HepG2 (cell line): ENCODE results near the gene TP53BP2. TPM values are rescaled to one million over a fixed set of nuclear protein-coding genes. Genes with fewer than 3 reads are reported as not detected.

Experiments used
- FOSL2 ChIP-seq: sonication (generic); formaldehyde crosslinking; IDR thresholded peaks from 2 replicates; pipeline ENCODE4 v1.4.0; 2020; ENCODE audit warnings: missing genetic modification reagents
- HES4 ChIP-seq: sonication (generic); formaldehyde crosslinking; IDR thresholded peaks from 2 replicates; pipeline ENCODE4 v1.9.0; 2021; ENCODE audit warnings: mild to moderate bottlenecking, missing genetic modification reagents, borderline replicate concordance
- MAZ ChIP-seq, 2 experiments: sonication (generic) in 1 of 2; formaldehyde crosslinking in 1 of 2; IDR thresholded peaks; 2 replicates each; pipeline versions ENCODE4 v1.5.0 to v1.6.1; 2012 to 2020; ENCODE audit warnings: low read depth in 2 of 2, mild to moderate bottlenecking in 2 of 2, borderline replicate concordance in 1 of 2, improper control_type of control experiment in 1 of 2, low read length in 1 of 2, missing genetic modification reagents in 1 of 2, moderate library complexity in 1 of 2
- MED1 ChIP-seq: sonication (generic); formaldehyde crosslinking; IDR thresholded peaks from 2 replicates; pipeline ENCODE4 v1.4.0; 2020; ENCODE audit warnings: missing genetic modification reagents
- NCOA2 ChIP-seq: sonication (generic); formaldehyde crosslinking; IDR thresholded peaks from 2 replicates; pipeline ENCODE4 v1.8.0; 2022; ENCODE audit warnings: inconsistent platforms
- RFXAP ChIP-seq: sonication (generic); formaldehyde crosslinking; IDR thresholded peaks from 2 replicates; pipeline ENCODE4 v1.4.0; 2020; ENCODE audit warnings: missing genetic modification reagents, borderline replicate concordance
- SOX5 ChIP-seq: IDR thresholded peaks from 2 replicates; pipeline ENCODE4 v1.6.1; 2016; ENCODE audit warnings: borderline replicate concordance
- TBX3 ChIP-seq: fragments of 450-650 bp; IDR thresholded peaks from 2 replicates; pipeline ENCODE4 v1.6.1; 2017; ENCODE audit warnings: antibody characterized with exemption, mild to moderate bottlenecking, inconsistent platforms, borderline replicate concordance
- ZKSCAN5 ChIP-seq: sonication (generic); formaldehyde crosslinking; IDR thresholded peaks from 2 replicates; pipeline ENCODE4 v1.5.1; 2020; ENCODE audit warnings: mild to moderate bottlenecking, missing genetic modification reagents
- ZMYM3 ChIP-seq: sonication (generic); formaldehyde crosslinking; IDR thresholded peaks from 2 replicates; pipeline ENCODE4 v1.5.1; 2020; ENCODE audit warnings: mild to moderate bottlenecking, missing genetic modification reagents
- ZNF292 ChIP-seq: sonication (generic); formaldehyde crosslinking; IDR thresholded peaks from 2 replicates; pipeline ENCODE4 v1.8.1; 2022; ENCODE audit warnings: mild to moderate bottlenecking, low read depth, missing genetic modification reagents, borderline replicate concordance
- ZNF567 ChIP-seq: sonication (generic); formaldehyde crosslinking; IDR thresholded peaks from 2 replicates; pipeline ENCODE4 v1.8.1; 2023; ENCODE audit warnings: mild to moderate bottlenecking, missing genetic modification reagents, borderline replicate concordance
- ZNF569 ChIP-seq: sonication (generic); formaldehyde crosslinking; IDR thresholded peaks from 2 replicates; pipeline ENCODE4 v1.5.0; 2020; ENCODE audit warnings: mild to moderate bottlenecking, missing genetic modification reagents, moderate library complexity, borderline replicate concordance
- polyA plus RNA-seq, 8 experiments: library from polyadenylated mRNA; depleted of rRNA in 3 of 8; stranded (reverse) in 7 of 8; unstranded in 1 of 8; fragments of >200 nt; fragmentation: Illumina TruSeq in 4 of 8; extraction: Trizol in 4 of 8; gene quantifications; 2 replicates each; pipeline versions ENCODE4 v1.2.1 to v1.2.3, GENCODE V29; 2011 to 2016; ENCODE audit warnings: low read depth in 4 of 8, missing spikeins in 1 of 8, mixed read lengths in 1 of 8; ENCODE audit not compliant: insufficient read depth in 1 of 8
- total RNA-seq, 5 experiments: library from RNA; depleted of rRNA; stranded (reverse); fragments of >200 nt; fragmentation: Illumina TruSeq; extraction: Trizol; gene quantifications; 2 replicates each; pipeline ENCODE4 v1.2.3, GENCODE V29; 2016; ENCODE audit warnings: low read depth in 1 of 5
- TF ChIP-seq, protein P1 (sequence below): sonication (generic); formaldehyde crosslinking; IDR thresholded peaks from 2 replicates; pipeline ENCODE4 v1.5.1; 2020; ENCODE audit warnings: mild to moderate bottlenecking, missing genetic modification reagents, moderate library complexity
- TF ChIP-seq, protein P2 (sequence below), 2 experiments: sonication (generic) in 1 of 2; formaldehyde crosslinking in 1 of 2; IDR thresholded peaks; 2 replicates each; pipeline versions ENCODE4 v1.5.1 to v1.6.1; 2011 to 2020; ENCODE audit warnings: borderline replicate concordance in 1 of 2, low read depth in 1 of 2, low read length in 1 of 2, mild to moderate bottlenecking in 1 of 2, missing genetic modification reagents in 1 of 2, moderate library complexity in 1 of 2
- TF ChIP-seq, protein P3 (sequence below): IDR thresholded peaks from 2 replicates; pipeline ENCODE4 v1.6.1; 2016; ENCODE audit warnings: low read depth, missing genetic modification reagents, missing compliant biosample characterization

The TP53BP2 gene
- total and polyA plus RNA-seq, 2 of the 13 experiments (the other 11 are each of a cell fraction or from before 2014, with no cell fraction given) = 10.0 to 14.0 TPM

DNA sequence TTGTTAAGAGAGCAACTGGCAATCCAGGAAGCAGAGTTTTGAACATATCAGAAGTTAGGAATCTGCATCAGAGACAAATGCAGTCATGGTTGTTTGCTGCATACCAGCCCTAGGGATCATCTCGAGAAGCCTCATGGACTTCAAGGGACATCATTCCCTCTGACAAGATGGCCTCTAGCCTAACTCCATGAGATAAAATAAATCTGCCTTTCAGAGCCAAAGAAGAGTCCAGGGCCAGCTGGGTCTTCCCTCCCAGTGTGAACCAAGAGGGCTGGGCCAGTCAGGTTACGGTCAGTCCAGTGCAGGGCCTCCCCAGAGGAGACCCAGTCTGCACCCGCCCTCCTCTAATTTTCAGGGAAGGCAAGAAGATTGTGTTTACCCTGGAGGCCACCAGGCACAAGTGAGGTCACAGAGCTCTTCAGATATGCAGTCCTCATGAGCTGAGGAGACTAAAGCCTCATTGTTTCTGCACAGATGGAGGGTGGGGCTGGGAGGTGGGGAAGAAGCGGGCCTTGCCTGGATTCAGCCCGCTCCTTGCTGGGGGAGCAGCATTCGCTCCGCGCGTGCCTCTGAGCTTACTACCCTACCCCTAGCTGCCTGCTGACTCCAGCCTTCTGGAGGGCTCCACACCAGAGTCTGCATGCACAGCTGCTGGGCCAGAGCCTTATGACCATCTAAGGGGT is 80.6 kb downstream of the TP53BP2 start (continued):
- TF ChIP-seq, protein P1, sequence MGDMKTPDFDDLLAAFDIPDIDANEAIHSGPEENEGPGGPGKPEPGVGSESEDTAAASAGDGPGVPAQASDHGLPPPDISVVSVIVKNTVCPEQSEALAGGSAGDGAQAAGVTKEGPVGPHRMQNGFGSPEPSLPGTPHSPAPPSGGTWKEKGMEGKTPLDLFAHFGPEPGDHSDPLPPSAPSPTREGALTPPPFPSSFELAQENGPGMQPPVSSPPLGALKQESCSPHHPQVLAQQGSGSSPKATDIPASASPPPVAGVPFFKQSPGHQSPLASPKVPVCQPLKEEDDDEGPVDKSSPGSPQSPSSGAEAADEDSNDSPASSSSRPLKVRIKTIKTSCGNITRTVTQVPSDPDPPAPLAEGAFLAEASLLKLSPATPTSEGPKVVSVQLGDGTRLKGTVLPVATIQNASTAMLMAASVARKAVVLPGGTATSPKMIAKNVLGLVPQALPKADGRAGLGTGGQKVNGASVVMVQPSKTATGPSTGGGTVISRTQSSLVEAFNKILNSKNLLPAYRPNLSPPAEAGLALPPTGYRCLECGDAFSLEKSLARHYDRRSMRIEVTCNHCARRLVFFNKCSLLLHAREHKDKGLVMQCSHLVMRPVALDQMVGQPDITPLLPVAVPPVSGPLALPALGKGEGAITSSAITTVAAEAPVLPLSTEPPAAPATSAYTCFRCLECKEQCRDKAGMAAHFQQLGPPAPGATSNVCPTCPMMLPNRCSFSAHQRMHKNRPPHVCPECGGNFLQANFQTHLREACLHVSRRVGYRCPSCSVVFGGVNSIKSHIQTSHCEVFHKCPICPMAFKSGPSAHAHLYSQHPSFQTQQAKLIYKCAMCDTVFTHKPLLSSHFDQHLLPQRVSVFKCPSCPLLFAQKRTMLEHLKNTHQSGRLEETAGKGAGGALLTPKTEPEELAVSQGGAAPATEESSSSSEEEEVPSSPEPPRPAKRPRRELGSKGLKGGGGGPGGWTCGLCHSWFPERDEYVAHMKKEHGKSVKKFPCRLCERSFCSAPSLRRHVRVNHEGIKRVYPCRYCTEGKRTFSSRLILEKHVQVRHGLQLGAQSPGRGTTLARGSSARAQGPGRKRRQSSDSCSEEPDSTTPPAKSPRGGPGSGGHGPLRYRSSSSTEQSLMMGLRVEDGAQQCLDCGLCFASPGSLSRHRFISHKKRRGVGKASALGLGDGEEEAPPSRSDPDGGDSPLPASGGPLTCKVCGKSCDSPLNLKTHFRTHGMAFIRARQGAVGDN = peak; percentile 69
- TF ChIP-seq, protein P2, sequence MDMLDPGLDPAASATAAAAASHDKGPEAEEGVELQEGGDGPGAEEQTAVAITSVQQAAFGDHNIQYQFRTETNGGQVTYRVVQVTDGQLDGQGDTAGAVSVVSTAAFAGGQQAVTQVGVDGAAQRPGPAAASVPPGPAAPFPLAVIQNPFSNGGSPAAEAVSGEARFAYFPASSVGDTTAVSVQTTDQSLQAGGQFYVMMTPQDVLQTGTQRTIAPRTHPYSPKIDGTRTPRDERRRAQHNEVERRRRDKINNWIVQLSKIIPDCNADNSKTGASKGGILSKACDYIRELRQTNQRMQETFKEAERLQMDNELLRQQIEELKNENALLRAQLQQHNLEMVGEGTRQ (IDR thresholded peaks at IDR 0.05; ENCODE audit: low read depth, low read length) = no peak
- TF ChIP-seq, protein P2 (CRISPR knock-in tag; IDR thresholded peaks at IDR 0.05; ENCODE audit: borderline replicate concordance) = no peak
- peak; percentile 58 for TF ChIP-seq NCOA2 (CRISPR knock-in tag)
- peak; percentile 44 for TF ChIP-seq FOSL2 (CRISPR knock-in tag)
- TF ChIP-seq TBX3 = no peak
- no peak for TF ChIP-seq ZNF569 (CRISPR knock-in tag)
- TF ChIP-seq MAZ (IDR thresholded peaks at IDR 0.05; ENCODE audit: borderline replicate concordance, low read depth, low read length) = 0 out of 2 replicates have a peak, but pooled peaks have one; percentile 38
- no peak for TF ChIP-seq MAZ (CRISPR knock-in tag; IDR thresholded peaks at IDR 0.05; ENCODE audit: low read depth)
- peak; percentile 74; the same call in 1 of the 2 replicates for TF ChIP-seq SOX5 (CRISPR knock-in tag)
- no peak for TF ChIP-seq HES4 (CRISPR knock-in tag)
- TF ChIP-seq, protein P3, sequence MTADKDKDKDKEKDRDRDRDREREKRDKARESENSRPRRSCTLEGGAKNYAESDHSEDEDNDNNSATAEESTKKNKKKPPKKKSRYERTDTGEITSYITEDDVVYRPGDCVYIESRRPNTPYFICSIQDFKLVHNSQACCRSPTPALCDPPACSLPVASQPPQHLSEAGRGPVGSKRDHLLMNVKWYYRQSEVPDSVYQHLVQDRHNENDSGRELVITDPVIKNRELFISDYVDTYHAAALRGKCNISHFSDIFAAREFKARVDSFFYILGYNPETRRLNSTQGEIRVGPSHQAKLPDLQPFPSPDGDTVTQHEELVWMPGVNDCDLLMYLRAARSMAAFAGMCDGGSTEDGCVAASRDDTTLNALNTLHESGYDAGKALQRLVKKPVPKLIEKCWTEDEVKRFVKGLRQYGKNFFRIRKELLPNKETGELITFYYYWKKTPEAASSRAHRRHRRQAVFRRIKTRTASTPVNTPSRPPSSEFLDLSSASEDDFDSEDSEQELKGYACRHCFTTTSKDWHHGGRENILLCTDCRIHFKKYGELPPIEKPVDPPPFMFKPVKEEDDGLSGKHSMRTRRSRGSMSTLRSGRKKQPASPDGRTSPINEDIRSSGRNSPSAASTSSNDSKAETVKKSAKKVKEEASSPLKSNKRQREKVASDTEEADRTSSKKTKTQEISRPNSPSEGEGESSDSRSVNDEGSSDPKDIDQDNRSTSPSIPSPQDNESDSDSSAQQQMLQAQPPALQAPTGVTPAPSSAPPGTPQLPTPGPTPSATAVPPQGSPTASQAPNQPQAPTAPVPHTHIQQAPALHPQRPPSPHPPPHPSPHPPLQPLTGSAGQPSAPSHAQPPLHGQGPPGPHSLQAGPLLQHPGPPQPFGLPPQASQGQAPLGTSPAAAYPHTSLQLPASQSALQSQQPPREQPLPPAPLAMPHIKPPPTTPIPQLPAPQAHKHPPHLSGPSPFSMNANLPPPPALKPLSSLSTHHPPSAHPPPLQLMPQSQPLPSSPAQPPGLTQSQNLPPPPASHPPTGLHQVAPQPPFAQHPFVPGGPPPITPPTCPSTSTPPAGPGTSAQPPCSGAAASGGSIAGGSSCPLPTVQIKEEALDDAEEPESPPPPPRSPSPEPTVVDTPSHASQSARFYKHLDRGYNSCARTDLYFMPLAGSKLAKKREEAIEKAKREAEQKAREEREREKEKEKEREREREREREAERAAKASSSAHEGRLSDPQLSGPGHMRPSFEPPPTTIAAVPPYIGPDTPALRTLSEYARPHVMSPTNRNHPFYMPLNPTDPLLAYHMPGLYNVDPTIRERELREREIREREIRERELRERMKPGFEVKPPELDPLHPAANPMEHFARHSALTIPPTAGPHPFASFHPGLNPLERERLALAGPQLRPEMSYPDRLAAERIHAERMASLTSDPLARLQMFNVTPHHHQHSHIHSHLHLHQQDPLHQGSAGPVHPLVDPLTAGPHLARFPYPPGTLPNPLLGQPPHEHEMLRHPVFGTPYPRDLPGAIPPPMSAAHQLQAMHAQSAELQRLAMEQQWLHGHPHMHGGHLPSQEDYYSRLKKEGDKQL (CRISPR knock-in tag) = peak; percentile 63; the same call in 1 of the 2 replicates
- peak; percentile 53; the same call in 1 of the 2 replicates for TF ChIP-seq ZNF292 (CRISPR knock-in tag)
- 0 out of 2 replicates have a peak, but pooled peaks have one; percentile 33 for TF ChIP-seq MED1
- TF ChIP-seq ZMYM3 (CRISPR knock-in tag) = peak; percentile 9; the same call in 1 of the 2 replicates
- no peak for TF ChIP-seq ZKSCAN5 (CRISPR knock-in tag)
- TF ChIP-seq RFXAP = 0 out of 2 replicates have a peak, but pooled peaks have one; percentile 55
- no peak for TF ChIP-seq ZNF567 (CRISPR knock-in tag)
